GM12878 (cell line): ENCODE data around the gene C3AR1. TPM values are rescaled to one million over a fixed set of nuclear protein-coding genes. Genes with fewer than 3 reads are reported as not detected.

Experiments
- ATAC-seq: fragments of 200-7000 bp; cut with Tn5 transposase; 3 replicates; pipeline ENCODE4 v1.9.1; 2020; ENCODE audit warnings: mild to moderate bottlenecking, moderate library complexity
- BruUV-seq: library from RNA; stranded (reverse); fragments of 400-500 nt; replicated peaks from 2 replicates; lab custom pipeline; 2021; lab: Mats Ljungman, UMichigan
- CTCF ChIA-PET: fragments of 300-600 bp; sonication (Branson Sonifier 250); formaldehyde crosslinking; extraction: SDS; loops from one replicate; lab custom pipeline; 2021; ENCODE audit warnings: inconsistent platforms; lab: Yijun Ruan, JAX
- POLR2A ChIA-PET: fragments of 350-600 bp; formaldehyde crosslinking; extraction: SDS; loops from one replicate; lab custom pipeline; 2021; ENCODE audit warnings: inconsistent platforms; lab: Charles Lee
- RAD21 ChIA-PET: fragments of 300-600 bp; sonication (Branson Sonifier 250); formaldehyde crosslinking; loops from one replicate; lab custom pipeline; 2023; ENCODE audit warnings: antibody characterized with exemption; ENCODE audit not compliant: unreplicated experiment; lab: Charles Lee
- SMC1A ChIA-PET: fragments of 300-600 bp; sonication (Branson Sonifier 250); formaldehyde crosslinking; loops from one replicate; lab custom pipeline; 2023; ENCODE audit not compliant: unreplicated experiment, uncharacterized antibody; lab: Charles Lee
- DNase-seq: peaks from one replicate; pipeline ENCODE4 v3.0.0-alpha.2; 2011; ENCODE audit warnings: low read depth, low spot score
- FAIRE-seq: peaks from 3 replicates; lab custom pipeline; 2011; peaks lifted over from hg19 to GRCh38; lab: Jason Lieb, UNC
- H2AFZ ChIP-seq: 2 replicates; pipeline ENCODE4 v1.6.0; 2011; ENCODE audit warnings: low read depth, low read length, control low read depth; ENCODE audit not compliant: control insufficient read depth
- H3K27ac ChIP-seq: 2 replicates; pipeline ENCODE4 v1.5.1; 2011; ENCODE audit warnings: control low read depth; ENCODE audit not compliant: control insufficient read depth, insufficient read depth
- H3K27me3 ChIP-seq, 2 experiments: replicated peaks in 1 of 2; 2 replicates each; pipeline versions ENCODE4 v1.6.0 to v1.6.1; 2011; ENCODE audit warnings: low read length in 1 of 2; ENCODE audit not compliant: control insufficient read depth in 2 of 2, insufficient read depth in 2 of 2
- H3K36me3 ChIP-seq, 2 experiments: 2 replicates each; pipeline ENCODE4 v1.5.1; 2011; ENCODE audit warnings: low read length in 1 of 2; ENCODE audit not compliant: control insufficient read depth in 2 of 2, insufficient read depth in 2 of 2
- H3K4me1 ChIP-seq: 2 replicates; pipeline ENCODE4 v1.6.1; 2011; ENCODE audit warnings: mild to moderate bottlenecking, low read length, moderate library complexity, mixed read lengths; ENCODE audit not compliant: control insufficient read depth, insufficient read depth
- H3K4me2 ChIP-seq: 2 replicates; pipeline ENCODE4 v1.6.0; 2011; ENCODE audit warnings: control low read depth; ENCODE audit not compliant: control insufficient read depth, insufficient read depth
- H3K4me3 ChIP-seq: fragments of 200-600 bp; sonication (generic); 2 replicates; pipeline ENCODE4 v1.5.1; 2016
- H3K79me2 ChIP-seq: 2 replicates; pipeline ENCODE4 v1.6.0; 2011; ENCODE audit warnings: low read length; ENCODE audit not compliant: control insufficient read depth, insufficient read depth
- H3K9ac ChIP-seq: 2 replicates; pipeline ENCODE4 v1.8.0; 2011; ENCODE audit warnings: low read length, control low read depth, mixed read lengths; ENCODE audit not compliant: control insufficient read depth, insufficient read depth
- H3K9me3 ChIP-seq: replicated peaks from 3 replicates; pipeline ENCODE4 v1.5.1; 2011; ENCODE audit warnings: mild to moderate bottlenecking, low read length; ENCODE audit not compliant: control insufficient read depth, insufficient read depth
- H4K20me1 ChIP-seq: 2 replicates; pipeline ENCODE4 v1.6.0; 2011; ENCODE audit not compliant: control insufficient read depth, insufficient read depth
- BMI1 ChIP-seq: fragments of 450-650 bp; IDR thresholded peaks from 2 replicates; pipeline ENCODE4 v1.6.1; 2016; ENCODE audit warnings: mild to moderate bottlenecking, moderate library complexity, borderline replicate concordance
- BRCA1 ChIP-seq: IDR thresholded peaks from 2 replicates; pipeline ENCODE4 v1.6.1; 2011; ENCODE audit warnings: low read depth, low read length, improper control_type of control experiment
- CEBPB ChIP-seq, 2 experiments: fragments of 150-350 bp in 1 of 2; IDR thresholded peaks; 2 replicates each; pipeline ENCODE4 v1.6.1; 2012 to 2014; ENCODE audit warnings: low read depth in 2 of 2, low read length in 2 of 2, borderline replicate concordance in 1 of 2, inconsistent platforms in 1 of 2
- GABPA ChIP-seq: IDR thresholded peaks from 2 replicates; pipeline ENCODE4 v1.6.1; 2014; ENCODE audit warnings: antibody characterized with exemption, low read depth, mild to moderate bottlenecking, inconsistent platforms
- GATAD2B ChIP-seq: fragments of 450-650 bp; conservative IDR thresholded peaks from 2 replicates; pipeline ENCODE4 v1.6.1; 2017; ENCODE audit warnings: low read depth, mild to moderate bottlenecking, moderate library complexity
- IRF4 ChIP-seq: IDR thresholded peaks from 2 replicates; pipeline ENCODE4 v1.6.1; 2011; ENCODE audit warnings: low read depth, low read length
- NFIC ChIP-seq: IDR thresholded peaks from 2 replicates; pipeline ENCODE4 v1.6.1; 2012; ENCODE audit warnings: low read depth, mild to moderate bottlenecking, inconsistent platforms, low read length, moderate library complexity
- RAD21 ChIP-seq: IDR thresholded peaks from 2 replicates; pipeline ENCODE4 v1.6.1; 2011; ENCODE audit warnings: mild to moderate bottlenecking, low read depth, low read length, moderate library complexity; ENCODE audit not compliant: insufficient read depth
- RUNX3 ChIP-seq: IDR thresholded peaks from 2 replicates; pipeline ENCODE4 v1.6.1; 2012; ENCODE audit warnings: low read length, inconsistent platforms
- WGBS: methylation state at CpG from one replicate; pipeline ENCODE4 v1.1.6; 2016; ENCODE audit warnings: low lambda C conversion rate; ENCODE audit not compliant: insufficient replicate concordance, insufficient coverage; ENCODE audit errors: missing lambda C conversion rate; 5-methylcytosine and 5-hydroxymethylcytosine counted together
- in situ Hi-C: fragments of 300-500 bp; cut with MboI; formaldehyde crosslinking; loops from 9 replicates; pipeline ENCODE4 v1.14.3; 2018; ENCODE audit warnings: mixed read lengths
- intact Hi-C: fragments of 100-400 bp; cut with micrococcal nuclease; formaldehyde crosslinking; loops from one replicate; pipeline ENCODE4 v1.14.2; 2022; ENCODE audit not compliant: unreplicated experiment
- polyA plus RNA-seq, 11 experiments: library from polyadenylated mRNA; depleted of rRNA in 4 of 11; unstranded in 6 of 11; stranded (reverse) in 5 of 11; fragments of >200 nt; fragmentation: Nextera tagmentation in 4 of 11; fragmentation: Illumina TruSeq in 1 of 11; extraction: Ambion mirVana in 4 of 11; extraction: Trizol in 1 of 11; gene quantifications; 1 replicate in 1 of 11; 2 replicates in 10 of 11; pipeline versions ENCODE4 v1.2.1 to v1.2.3, GENCODE V29; 2011 to 2016; ENCODE audit warnings: inconsistent platforms in 2 of 11, missing spikeins in 2 of 11, low read depth in 1 of 11
- total RNA-seq, 4 experiments: library from RNA; depleted of rRNA in 3 of 4; stranded (reverse); fragments of >200 nt in 3 of 4; fragmentation: Illumina TruSeq in 1 of 4; extraction: Trizol in 1 of 4; gene quantifications; 2 replicates each; pipeline versions ENCODE4 v1.2.1 to v1.2.3, GENCODE V29; 2013 to 2021

The C3AR1 gene
- total and polyA plus RNA-seq, 10 of the 15 experiments (the other 5 are each of a cell fraction or from before 2014, with no cell fraction given) = 0.08 to 0.42 (median 0.10) TPM; not detected in 5

- CTCF ChIA-PET = interaction anchor here (0.7 to 7.9 kb wide), 3 partner anchors 26 to 149 kb away, joined by 3 to 115 read pairs (median 6); no protein-coding TSS in a partner anchor
- Histone ChIP-seq H4K20me1 (no peaks in the 10 kb centered on the region), H3K36me3 (no peaks in the 10 kb centered on the region), H3K4me3 (peak overlapping the region; percentile 93), H3K79me2 (peaks cover 63% of the 10 kb centered on the region), H3K4me2 (peak overlapping the region; percentile 99), H3K9ac (peak overlapping the region; percentile 96), H3K9me3 (no peaks in the 10 kb centered on the region), H2AFZ (peak overlapping the region; percentile 95), H3K4me1 (peaks cover 15% of the 10 kb centered on the region), H3K27me3 (no peaks in the 10 kb centered on the region), H3K27ac (peak overlapping the region; percentile 96)
- FAIRE-seq = no peak
- in situ Hi-C loops (no loop called here), intact Hi-C loops (loop anchor here (5.0 to 10.0 kb wide), 2 partner anchors 45 to 148 kb away; partner anchors contain the start of gene SLC2A3)
- TF ChIP-seq IRF4 = no peak
- TF ChIP-seq GABPA = no peak
- TF ChIP-seq GATAD2B = no peak
- TF ChIP-seq RAD21 = no peak
- TF ChIP-seq NFIC = no peak
- no peak for TF ChIP-seq CEBPB (IDR thresholded peaks at IDR 0.05; ENCODE audit: borderline replicate concordance in 1 of 2, low read depth in 2 of 2, low read length in 2 of 2)
- no peak for TF ChIP-seq RUNX3
- TF ChIP-seq BRCA1 = no peak
- no peak for TF ChIP-seq BMI1
- WGBS = 1% methylated on average over 4 of the region's 4 CpGs
- no peak for DNase-seq
- RAD21 ChIA-PET = interaction anchor here (2.1 kb wide), 1 partner anchor 17 kb away, joined by 4 read pairs; the partner anchor contains the start of gene C3AR1
- POLR2A ChIA-PET = interaction anchor here (0.7 kb wide), 1 partner anchor 146 kb away, joined by 4 read pairs; no protein-coding TSS in a partner anchor
- BruUV-seq = no TSS peak
- no peak for ATAC-seq
- SMC1A ChIA-PET = interaction anchor here (1.1 to 2.1 kb wide), 2 partner anchors 17 to 46 kb away, joined by 3 to 5 read pairs; partner anchors contain the start of gene C3AR1
Measured at GRCh38 chr12:8082808-8083100, 16.6 kb upstream of the C3AR1 start.
